Tibial nerve (tissue), 3 donors: ENCODE results near the gene FXYD6.
"Not testable (repeated sequence)": the region's sequence is repeated elsewhere in the genome, so short reads cannot be mapped to it uniquely, and the experiment has no call there.

Experiments used
- CTCF ChIP-seq, 5 experiments: fragments of 200-600 bp in 3 of 5; fragments of 450-650 bp in 2 of 5; sonication (generic) in 3 of 5; IDR thresholded peaks; one replicate each; pipeline ENCODE4 v1.5.1; 2016 to 2019; ENCODE audit warnings: antibody characterized with exemption in 5 of 5, mild to moderate bottlenecking in 3 of 5, moderate library complexity in 2 of 5
- POLR2A ChIP-seq, 2 donors: fragments of 450-650 bp; IDR thresholded peaks; one replicate each; pipeline ENCODE4 v1.6.1; 2017; ENCODE audit warnings: antibody characterized with exemption in 2 of 2, mild to moderate bottlenecking in 2 of 2, moderate library complexity in 2 of 2

GRCh38 chr11:117865546-117865945, 10.9 kb downstream of the FXYD6 start:
- TF ChIP-seq CTCF, POLR2A (IDR thresholded peaks at IDR 0.05): not testable (repeated sequence)
